HepG2 (cell line): ENCODE data around the gene RAC2. TPM values are rescaled to one million over a fixed set of nuclear protein-coding genes. Genes with fewer than 3 reads are reported as not detected.
A peak's percentile ranks its signal among the peaks of the same experiment; 100 is the strongest.

Experiments used
- BHLHE40 ChIP-seq: IDR thresholded peaks from 2 replicates; pipeline ENCODE4 v1.6.1; 2011; ENCODE audit warnings: low read length, improper control_type of control experiment
- CBFB ChIP-seq: sonication (generic); formaldehyde crosslinking; IDR thresholded peaks from 2 replicates; pipeline ENCODE4 v1.4.0; 2020; ENCODE audit warnings: missing genetic modification reagents
- CENPX ChIP-seq: sonication (generic); formaldehyde crosslinking; IDR thresholded peaks from 2 replicates; pipeline ENCODE4 v1.9.0; 2021; ENCODE audit warnings: mild to moderate bottlenecking, missing genetic modification reagents, moderate library complexity
- MYNN ChIP-seq: sonication (generic); formaldehyde crosslinking; IDR thresholded peaks from 2 replicates; pipeline ENCODE4 v1.4.0; 2020; ENCODE audit warnings: mild to moderate bottlenecking, low read depth, missing genetic modification reagents
- NRL ChIP-seq: sonication (generic); formaldehyde crosslinking; IDR thresholded peaks from 2 replicates; pipeline ENCODE4 v1.5.0; 2020; ENCODE audit warnings: missing genetic modification reagents, mild to moderate bottlenecking, moderate library complexity, borderline replicate concordance
- SMAD3 ChIP-seq: sonication (generic); formaldehyde crosslinking; IDR thresholded peaks from 2 replicates; pipeline ENCODE4 v1.4.0; 2020; ENCODE audit warnings: missing genetic modification reagents
- THAP11 ChIP-seq: IDR thresholded peaks from 2 replicates; pipeline ENCODE4 v1.6.1; 2016; ENCODE audit warnings: missing biosample characterization, missing genetic modification reagents
- U2AF1 ChIP-seq: fragments of 200-400 bp; formaldehyde crosslinking; optimal IDR thresholded peaks from 2 replicates; pipeline ENCODE3; 2017; ENCODE audit warnings: mild to moderate bottlenecking, low read depth, low read length
- ZFP1 ChIP-seq: IDR thresholded peaks from 2 replicates; pipeline ENCODE4 v1.6.1; 2016
- ZNF792 ChIP-seq: IDR thresholded peaks from 2 replicates; pipeline ENCODE4 v1.6.1; 2016
- polyA plus RNA-seq, 8 experiments: library from polyadenylated mRNA; depleted of rRNA in 3 of 8; stranded (reverse) in 7 of 8; unstranded in 1 of 8; fragments of >200 nt; fragmentation: Illumina TruSeq in 4 of 8; extraction: Trizol in 4 of 8; gene quantifications; 2 replicates each; pipeline versions ENCODE4 v1.2.1 to v1.2.3, GENCODE V29; 2011 to 2016; ENCODE audit warnings: low read depth in 4 of 8, missing spikeins in 1 of 8, mixed read lengths in 1 of 8; ENCODE audit not compliant: insufficient read depth in 1 of 8
- total RNA-seq, 5 experiments: library from RNA; depleted of rRNA; stranded (reverse); fragments of >200 nt; fragmentation: Illumina TruSeq; extraction: Trizol; gene quantifications; 2 replicates each; pipeline ENCODE4 v1.2.3, GENCODE V29; 2016; ENCODE audit warnings: low read depth in 1 of 5
- TF ChIP-seq, protein P1 (sequence below): sonication (generic); formaldehyde crosslinking; IDR thresholded peaks from 2 replicates; pipeline ENCODE4 v1.8.1; 2022; ENCODE audit warnings: mild to moderate bottlenecking, missing genetic modification reagents
- TF ChIP-seq, protein P2 (sequence below): sonication (generic); formaldehyde crosslinking; IDR thresholded peaks from 2 replicates; pipeline ENCODE4 v1.4.0; 2020; ENCODE audit warnings: mild to moderate bottlenecking, missing genetic modification reagents, borderline replicate concordance
- TF ChIP-seq, protein P3 (sequence below): sonication (generic); formaldehyde crosslinking; IDR thresholded peaks from 2 replicates; pipeline ENCODE4 v1.4.0; 2020; ENCODE audit warnings: mild to moderate bottlenecking, low read depth, missing genetic modification reagents
- TF ChIP-seq, protein P4 (sequence below): IDR thresholded peaks from 2 replicates; pipeline ENCODE4 v1.6.1; 2016; ENCODE audit warnings: missing biosample characterization, missing genetic modification reagents, low read depth
- TF ChIP-seq, protein P5 (sequence below): sonication (generic); formaldehyde crosslinking; IDR thresholded peaks from 2 replicates; pipeline ENCODE4 v1.4.0; 2020; ENCODE audit warnings: missing genetic modification reagents, low read depth, mild to moderate bottlenecking, borderline replicate concordance
- TF ChIP-seq, protein P6 (sequence below): fragments of 450-650 bp; IDR thresholded peaks from 2 replicates; pipeline ENCODE4 v1.6.1; 2016

Gene RAC2
- total and polyA plus RNA-seq, 2 of the 13 experiments (the other 11 are each of a cell fraction or from before 2014, with no cell fraction given): 0.73 TPM; not detected in 1

DNA sequence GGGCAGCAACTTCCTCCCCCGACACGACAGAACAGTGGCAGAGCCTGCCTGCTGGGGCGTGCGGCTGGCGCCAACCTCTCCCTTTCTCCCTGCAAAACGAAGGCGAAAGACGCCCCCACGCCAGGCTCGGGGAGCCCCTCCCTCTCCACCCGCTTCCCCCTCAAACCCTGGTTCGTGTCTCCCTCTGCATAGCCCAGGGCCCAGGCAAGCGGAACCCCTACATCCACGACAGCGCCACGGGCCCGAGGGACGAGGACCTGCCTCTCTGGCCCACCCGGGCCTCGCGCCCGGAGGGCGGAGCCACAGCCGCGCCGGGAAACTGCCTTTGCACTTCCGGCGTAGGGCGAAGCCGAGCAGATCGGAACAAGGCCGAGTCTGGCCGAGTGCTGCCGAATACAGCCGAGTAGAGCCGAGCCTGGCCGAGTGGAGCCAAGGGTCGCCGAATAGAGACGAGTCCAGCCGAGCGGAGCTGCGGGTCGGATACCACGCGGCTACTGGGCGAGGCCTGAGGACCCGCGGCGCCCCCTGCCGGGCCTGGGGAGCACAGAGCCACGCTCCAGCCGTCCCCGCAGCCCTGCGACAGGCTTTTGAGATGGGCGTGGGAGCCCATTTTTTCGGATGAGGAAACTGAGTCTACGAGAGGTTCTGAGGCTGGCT is 44.8 kb downstream of the RAC2 start (continued):
- TF ChIP-seq, protein P1, sequence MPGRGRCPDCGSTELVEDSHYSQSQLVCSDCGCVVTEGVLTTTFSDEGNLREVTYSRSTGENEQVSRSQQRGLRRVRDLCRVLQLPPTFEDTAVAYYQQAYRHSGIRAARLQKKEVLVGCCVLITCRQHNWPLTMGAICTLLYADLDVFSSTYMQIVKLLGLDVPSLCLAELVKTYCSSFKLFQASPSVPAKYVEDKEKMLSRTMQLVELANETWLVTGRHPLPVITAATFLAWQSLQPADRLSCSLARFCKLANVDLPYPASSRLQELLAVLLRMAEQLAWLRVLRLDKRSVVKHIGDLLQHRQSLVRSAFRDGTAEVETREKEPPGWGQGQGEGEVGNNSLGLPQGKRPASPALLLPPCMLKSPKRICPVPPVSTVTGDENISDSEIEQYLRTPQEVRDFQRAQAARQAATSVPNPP (CRISPR knock-in tag): no peak
- TF ChIP-seq SMAD3 (CRISPR knock-in tag) (no peak), U2AF1 (peak; percentile 22), NRL (CRISPR knock-in tag) (peak; percentile 18; the same call in 1 of the 2 replicates), THAP11 (CRISPR knock-in tag) (peak; percentile 77), ZFP1 (CRISPR knock-in tag) (peak; percentile 51; the same call in 1 of the 2 replicates), MYNN (CRISPR knock-in tag) (no peak), BHLHE40 (no peak), CENPX (CRISPR knock-in tag) (no peak), CBFB (0 out of 2 replicates have a peak, but pooled peaks have one; percentile 17), ZNF792 (CRISPR knock-in tag) (0 out of 2 replicates have a peak, but pooled peaks have one; percentile 81)
- TF ChIP-seq, protein P2, sequence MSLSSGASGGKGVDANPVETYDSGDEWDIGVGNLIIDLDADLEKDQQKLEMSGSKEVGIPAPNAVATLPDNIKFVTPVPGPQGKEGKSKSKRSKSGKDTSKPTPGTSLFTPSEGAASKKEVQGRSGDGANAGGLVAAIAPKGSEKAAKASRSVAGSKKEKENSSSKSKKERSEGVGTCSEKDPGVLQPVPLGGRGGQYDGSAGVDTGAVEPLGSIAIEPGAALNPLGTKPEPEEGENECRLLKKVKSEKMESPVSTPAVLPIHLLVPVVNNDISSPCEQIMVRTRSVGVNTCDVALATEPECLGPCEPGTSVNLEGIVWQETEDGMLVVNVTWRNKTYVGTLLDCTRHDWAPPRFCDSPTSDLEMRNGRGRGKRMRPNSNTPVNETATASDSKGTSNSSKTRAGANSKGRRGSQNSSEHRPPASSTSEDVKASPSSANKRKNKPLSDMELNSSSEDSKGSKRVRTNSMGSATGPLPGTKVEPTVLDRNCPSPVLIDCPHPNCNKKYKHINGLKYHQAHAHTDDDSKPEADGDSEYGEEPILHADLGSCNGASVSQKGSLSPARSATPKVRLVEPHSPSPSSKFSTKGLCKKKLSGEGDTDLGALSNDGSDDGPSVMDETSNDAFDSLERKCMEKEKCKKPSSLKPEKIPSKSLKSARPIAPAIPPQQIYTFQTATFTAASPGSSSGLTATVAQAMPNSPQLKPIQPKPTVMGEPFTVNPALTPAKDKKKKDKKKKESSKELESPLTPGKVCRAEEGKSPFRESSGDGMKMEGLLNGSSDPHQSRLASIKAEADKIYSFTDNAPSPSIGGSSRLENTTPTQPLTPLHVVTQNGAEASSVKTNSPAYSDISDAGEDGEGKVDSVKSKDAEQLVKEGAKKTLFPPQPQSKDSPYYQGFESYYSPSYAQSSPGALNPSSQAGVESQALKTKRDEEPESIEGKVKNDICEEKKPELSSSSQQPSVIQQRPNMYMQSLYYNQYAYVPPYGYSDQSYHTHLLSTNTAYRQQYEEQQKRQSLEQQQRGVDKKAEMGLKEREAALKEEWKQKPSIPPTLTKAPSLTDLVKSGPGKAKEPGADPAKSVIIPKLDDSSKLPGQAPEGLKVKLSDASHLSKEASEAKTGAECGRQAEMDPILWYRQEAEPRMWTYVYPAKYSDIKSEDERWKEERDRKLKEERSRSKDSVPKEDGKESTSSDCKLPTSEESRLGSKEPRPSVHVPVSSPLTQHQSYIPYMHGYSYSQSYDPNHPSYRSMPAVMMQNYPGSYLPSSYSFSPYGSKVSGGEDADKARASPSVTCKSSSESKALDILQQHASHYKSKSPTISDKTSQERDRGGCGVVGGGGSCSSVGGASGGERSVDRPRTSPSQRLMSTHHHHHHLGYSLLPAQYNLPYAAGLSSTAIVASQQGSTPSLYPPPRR (CRISPR knock-in tag): no peak
- TF ChIP-seq, protein P3, sequence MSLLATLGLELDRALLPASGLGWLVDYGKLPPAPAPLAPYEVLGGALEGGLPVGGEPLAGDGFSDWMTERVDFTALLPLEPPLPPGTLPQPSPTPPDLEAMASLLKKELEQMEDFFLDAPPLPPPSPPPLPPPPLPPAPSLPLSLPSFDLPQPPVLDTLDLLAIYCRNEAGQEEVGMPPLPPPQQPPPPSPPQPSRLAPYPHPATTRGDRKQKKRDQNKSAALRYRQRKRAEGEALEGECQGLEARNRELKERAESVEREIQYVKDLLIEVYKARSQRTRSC (CRISPR knock-in tag): 0 out of 2 replicates have a peak, but pooled peaks have one; percentile 44
- TF ChIP-seq, protein P4, sequence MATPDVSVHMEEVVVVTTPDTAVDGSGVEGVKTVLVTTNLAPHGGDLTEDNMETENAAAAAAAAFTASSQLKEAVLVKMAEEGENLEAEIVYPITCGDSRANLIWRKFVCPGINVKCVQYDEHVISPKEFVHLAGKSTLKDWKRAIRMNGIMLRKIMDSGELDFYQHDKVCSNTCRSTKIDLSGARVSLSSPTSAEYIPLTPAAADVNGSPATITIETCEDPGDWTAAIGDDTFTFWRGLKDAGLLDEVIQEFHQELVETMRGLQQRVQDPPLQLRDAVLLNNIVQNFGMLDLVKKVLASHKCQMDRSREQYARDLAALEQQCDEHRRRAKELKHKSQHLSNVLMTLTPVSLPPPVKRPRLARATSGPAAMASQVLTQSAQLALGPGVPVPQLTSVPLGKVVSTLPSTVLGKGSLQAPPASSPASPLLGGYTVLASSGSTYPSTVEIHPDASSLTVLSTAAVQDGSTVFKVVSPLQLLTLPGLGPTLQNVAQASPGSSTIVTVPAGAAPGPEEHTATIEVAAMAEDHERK: no peak
- TF ChIP-seq, protein P5, sequence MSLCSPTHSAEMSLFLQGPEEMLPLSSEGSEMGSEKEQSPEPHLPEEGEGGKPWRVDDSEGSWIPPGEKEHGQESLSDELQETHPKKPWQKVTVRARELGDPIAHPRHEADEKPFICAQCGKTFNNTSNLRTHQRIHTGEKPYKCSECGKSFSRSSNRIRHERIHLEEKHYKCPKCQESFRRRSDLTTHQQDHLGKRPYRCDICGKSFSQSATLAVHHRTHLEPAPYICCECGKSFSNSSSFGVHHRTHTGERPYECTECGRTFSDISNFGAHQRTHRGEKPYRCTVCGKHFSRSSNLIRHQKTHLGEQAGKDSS (CRISPR knock-in tag): peak; percentile 28; the same call in 1 of the 2 replicates
- TF ChIP-seq, protein P6, sequence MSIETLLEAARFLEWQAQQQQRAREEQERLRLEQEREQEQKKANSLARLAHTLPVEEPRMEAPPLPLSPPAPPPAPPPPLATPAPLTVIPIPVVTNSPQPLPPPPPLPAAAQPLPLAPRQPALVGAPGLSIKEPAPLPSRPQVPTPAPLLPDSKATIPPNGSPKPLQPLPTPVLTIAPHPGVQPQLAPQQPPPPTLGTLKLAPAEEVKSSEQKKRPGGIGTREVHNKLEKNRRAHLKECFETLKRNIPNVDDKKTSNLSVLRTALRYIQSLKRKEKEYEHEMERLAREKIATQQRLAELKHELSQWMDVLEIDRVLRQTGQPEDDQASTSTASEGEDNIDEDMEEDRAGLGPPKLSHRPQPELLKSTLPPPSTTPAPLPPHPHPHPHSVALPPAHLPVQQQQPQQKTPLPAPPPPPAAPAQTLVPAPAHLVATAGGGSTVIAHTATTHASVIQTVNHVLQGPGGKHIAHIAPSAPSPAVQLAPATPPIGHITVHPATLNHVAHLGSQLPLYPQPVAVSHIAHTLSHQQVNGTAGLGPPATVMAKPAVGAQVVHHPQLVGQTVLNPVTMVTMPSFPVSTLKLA: no peak; the same call in none of the 2 replicates
